Glutamatergic neuron (in vitro differentiated cells): ENCODE data around the gene ASB2. TPM values are rescaled to one million over a fixed set of nuclear protein-coding genes. Genes with fewer than 3 reads are reported as not detected.

Source experiments
- DNase-seq: peaks from one replicate; pipeline ENCODE4 v3.0.0; 2022
- H3K27ac Mint-ChIP-seq: one replicate; pipeline ENCODE4 v1.8.0; 2020; ENCODE audit warnings: mild to moderate bottlenecking, mixed read lengths, inconsistent platforms; ENCODE audit not compliant: unreplicated experiment
- H3K27me3 Mint-ChIP-seq: one replicate; pipeline ENCODE4 v1.8.0; 2020; ENCODE audit warnings: mild to moderate bottlenecking, moderate library complexity, mixed read lengths, inconsistent platforms; ENCODE audit not compliant: unreplicated experiment
- H3K36me3 Mint-ChIP-seq: one replicate; pipeline ENCODE4 v1.8.0; 2020; ENCODE audit warnings: mild to moderate bottlenecking, mixed read lengths, inconsistent platforms; ENCODE audit not compliant: unreplicated experiment
- H3K4me1 Mint-ChIP-seq: one replicate; pipeline ENCODE4 v1.8.0; 2020; ENCODE audit warnings: mild to moderate bottlenecking, low read depth, mixed read lengths, inconsistent platforms; ENCODE audit not compliant: unreplicated experiment
- H3K4me3 Mint-ChIP-seq: one replicate; pipeline ENCODE4 v1.8.0; 2020; ENCODE audit warnings: mild to moderate bottlenecking, mixed read lengths, inconsistent platforms; ENCODE audit not compliant: unreplicated experiment
- H3K9me3 Mint-ChIP-seq: one replicate; pipeline ENCODE4 v1.8.0; 2020; ENCODE audit warnings: mild to moderate bottlenecking, moderate library complexity, mixed read lengths, inconsistent platforms; ENCODE audit not compliant: unreplicated experiment
- total RNA-seq: library from RNA; stranded (reverse); fragmentation: NEBNext Ultra II Directional; extraction: Animal tissue kit (Norgen Biotek cat#: 25700); gene quantifications from one replicate; pipeline ENCODE4 v1.2.1, GENCODE V29; 2021; ENCODE audit not compliant: unreplicated experiment
- TF ChIP-seq, protein P1 (sequence below): fragments of 200-600 bp; sonication (generic); IDR thresholded peaks from one replicate; pipeline ENCODE4 v1.5.0; 2021; ENCODE audit not compliant: partially characterized antibody, unreplicated experiment

Gene ASB2
- total RNA-seq, 1 donor from 2014 or later, result 16.6 TPM

DNA sequence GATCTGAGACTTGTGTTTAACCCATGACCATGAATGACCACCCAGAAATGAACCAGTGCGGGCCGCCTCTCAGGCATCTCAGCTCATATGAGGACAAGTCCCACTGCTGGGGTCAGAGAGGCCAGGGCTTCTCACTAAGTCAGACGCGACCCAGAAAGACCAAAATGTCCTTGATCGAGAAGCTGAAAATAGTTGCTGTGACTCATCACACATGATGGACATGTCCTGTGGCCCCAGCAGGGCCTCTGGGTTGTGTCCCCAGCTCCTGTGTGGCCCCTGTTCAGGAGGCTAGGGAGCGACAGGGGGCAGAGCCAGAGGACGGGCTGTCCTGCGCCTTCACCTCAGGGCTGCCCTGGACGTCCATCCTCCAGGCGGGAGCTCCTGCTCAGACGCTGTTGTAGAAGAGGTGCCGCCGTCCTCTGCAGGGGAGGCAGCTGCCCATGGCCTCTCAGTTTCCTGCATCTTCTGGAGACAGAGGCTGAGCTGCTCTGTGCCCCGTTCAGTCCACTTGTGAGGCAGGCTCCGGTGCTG is 78.2 kb downstream of the ASB2 start:
- H3K4me3 Mint-ChIP-seq, result no peak overlapping the region
- H3K27ac Mint-ChIP-seq, result no peak overlapping the region
- H3K27me3 Mint-ChIP-seq, result peaks cover 4% of the 10 kb centered on the region
- H3K4me1 Mint-ChIP-seq, result peaks cover 24% of the 10 kb centered on the region
- peaks cover 7% of the 10 kb centered on the region for H3K9me3 Mint-ChIP-seq
- TF ChIP-seq, protein P1, sequence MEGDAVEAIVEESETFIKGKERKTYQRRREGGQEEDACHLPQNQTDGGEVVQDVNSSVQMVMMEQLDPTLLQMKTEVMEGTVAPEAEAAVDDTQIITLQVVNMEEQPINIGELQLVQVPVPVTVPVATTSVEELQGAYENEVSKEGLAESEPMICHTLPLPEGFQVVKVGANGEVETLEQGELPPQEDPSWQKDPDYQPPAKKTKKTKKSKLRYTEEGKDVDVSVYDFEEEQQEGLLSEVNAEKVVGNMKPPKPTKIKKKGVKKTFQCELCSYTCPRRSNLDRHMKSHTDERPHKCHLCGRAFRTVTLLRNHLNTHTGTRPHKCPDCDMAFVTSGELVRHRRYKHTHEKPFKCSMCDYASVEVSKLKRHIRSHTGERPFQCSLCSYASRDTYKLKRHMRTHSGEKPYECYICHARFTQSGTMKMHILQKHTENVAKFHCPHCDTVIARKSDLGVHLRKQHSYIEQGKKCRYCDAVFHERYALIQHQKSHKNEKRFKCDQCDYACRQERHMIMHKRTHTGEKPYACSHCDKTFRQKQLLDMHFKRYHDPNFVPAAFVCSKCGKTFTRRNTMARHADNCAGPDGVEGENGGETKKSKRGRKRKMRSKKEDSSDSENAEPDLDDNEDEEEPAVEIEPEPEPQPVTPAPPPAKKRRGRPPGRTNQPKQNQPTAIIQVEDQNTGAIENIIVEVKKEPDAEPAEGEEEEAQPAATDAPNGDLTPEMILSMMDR, result no peak
- no peaks in the 10 kb centered on the region for H3K36me3 Mint-ChIP-seq
- no peak for DNase-seq

DNA sequence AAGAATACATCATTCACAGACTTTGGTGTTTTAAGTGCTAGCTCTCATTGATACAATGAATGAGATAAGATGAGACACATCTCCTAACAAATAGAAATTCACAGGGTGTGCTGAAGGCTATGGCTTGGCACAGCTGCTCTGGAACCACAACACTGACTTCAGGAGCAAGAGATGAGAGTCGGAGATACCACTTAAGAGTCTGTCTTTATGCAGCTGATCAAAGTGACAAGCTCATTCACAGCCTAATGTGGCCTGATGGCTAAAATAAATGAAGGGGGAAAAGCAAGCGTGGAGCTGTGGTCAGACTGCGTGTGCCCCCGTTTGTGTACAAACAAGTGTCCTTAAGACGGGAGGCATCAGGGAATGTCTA is 78.9 kb downstream of the ASB2 start:
- Mint-ChIP-seq H3K36me3 (no peaks in the 10 kb centered on the region), H3K4me1 (peaks cover 28% of the 10 kb centered on the region), H3K27me3 (peaks cover 4% of the 10 kb centered on the region), H3K9me3 (peaks cover 7% of the 10 kb centered on the region), H3K4me3 (no peak overlapping the region), H3K27ac (peak overlapping the region; percentile 4)
- TF ChIP-seq, protein P1, result no peak
- DNase-seq, result no peak

DNA sequence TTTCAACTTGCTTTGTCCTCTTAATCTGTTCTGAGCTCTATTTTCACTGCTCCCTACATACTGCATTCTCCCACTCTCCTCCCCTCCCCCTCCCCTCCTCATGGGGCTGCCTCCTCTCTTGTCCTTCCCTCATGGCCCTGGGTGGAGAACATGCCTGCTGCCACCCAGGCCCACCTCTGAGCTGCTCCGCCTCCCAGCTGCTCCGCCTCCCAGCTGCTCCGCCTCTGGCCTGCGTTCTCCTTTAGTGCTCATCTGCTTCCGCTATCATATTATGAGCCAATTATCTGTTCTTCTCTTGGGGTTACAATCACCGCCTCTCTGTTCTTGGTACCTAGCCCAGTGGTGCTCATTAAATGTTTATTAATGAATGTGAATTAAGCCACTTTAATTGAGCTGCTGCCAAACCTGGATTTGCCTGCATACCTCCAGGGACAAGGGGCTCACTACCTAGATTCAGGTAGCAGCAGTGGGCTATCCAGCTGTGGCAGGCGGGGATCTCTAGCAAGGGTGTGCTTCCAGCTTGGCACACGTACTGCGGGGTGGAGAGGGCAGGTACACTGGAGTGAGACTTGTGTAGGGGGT is 81.3 kb downstream of the ASB2 start:
- DNase-seq, result peak; percentile 76
- TF ChIP-seq, protein P1, result no peak
- H3K4me3 Mint-ChIP-seq, result peak overlapping the region; percentile 40
- peaks cover 38% of the 10 kb centered on the region for H3K4me1 Mint-ChIP-seq
- no peaks in the 10 kb centered on the region for H3K36me3 Mint-ChIP-seq
- peaks cover 7% of the 10 kb centered on the region for H3K9me3 Mint-ChIP-seq
- H3K27ac Mint-ChIP-seq, result peak overlapping the region; percentile 84
- peaks cover 9% of the 10 kb centered on the region for H3K27me3 Mint-ChIP-seq

DNA sequence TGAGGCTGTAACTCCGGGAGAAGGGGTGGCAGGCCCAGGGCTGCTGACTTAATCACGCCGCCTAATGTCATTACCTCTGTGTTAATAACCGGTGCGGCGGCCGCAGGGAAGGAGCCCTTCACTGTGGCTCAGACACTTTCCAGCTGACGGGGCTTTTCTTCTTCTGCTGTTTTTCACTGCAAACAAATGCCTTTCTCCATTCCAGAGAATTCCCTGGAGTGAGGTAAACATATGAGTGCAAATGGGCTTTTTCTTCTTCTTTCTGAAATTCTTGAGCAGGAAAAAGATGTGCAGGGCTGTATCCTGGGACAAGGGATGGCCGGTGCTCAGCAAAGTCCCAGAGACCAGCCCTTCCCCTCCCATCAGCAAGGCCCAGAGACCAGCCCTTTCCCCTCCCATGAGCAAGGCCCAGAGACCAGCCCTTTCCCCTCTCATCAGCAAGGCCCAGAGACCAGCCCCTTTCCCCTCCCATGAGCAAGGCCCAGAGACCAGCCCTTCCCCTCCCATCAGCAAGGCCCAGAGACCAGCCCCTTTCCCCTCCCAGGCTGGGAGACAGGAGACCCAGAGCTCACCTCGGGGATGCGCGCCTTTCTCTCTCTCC is 82.6 kb downstream of the ASB2 start:
- peak overlapping the region; percentile 62 for H3K4me3 Mint-ChIP-seq
- peak overlapping the region; percentile 84 for H3K27ac Mint-ChIP-seq
- peaks cover 9% of the 10 kb centered on the region for H3K9me3 Mint-ChIP-seq
- H3K36me3 Mint-ChIP-seq, result no peaks in the 10 kb centered on the region
- no peak for DNase-seq
- TF ChIP-seq, protein P1, result no peak
- peaks cover 9% of the 10 kb centered on the region for H3K27me3 Mint-ChIP-seq
- peaks cover 38% of the 10 kb centered on the region for H3K4me1 Mint-ChIP-seq

DNA sequence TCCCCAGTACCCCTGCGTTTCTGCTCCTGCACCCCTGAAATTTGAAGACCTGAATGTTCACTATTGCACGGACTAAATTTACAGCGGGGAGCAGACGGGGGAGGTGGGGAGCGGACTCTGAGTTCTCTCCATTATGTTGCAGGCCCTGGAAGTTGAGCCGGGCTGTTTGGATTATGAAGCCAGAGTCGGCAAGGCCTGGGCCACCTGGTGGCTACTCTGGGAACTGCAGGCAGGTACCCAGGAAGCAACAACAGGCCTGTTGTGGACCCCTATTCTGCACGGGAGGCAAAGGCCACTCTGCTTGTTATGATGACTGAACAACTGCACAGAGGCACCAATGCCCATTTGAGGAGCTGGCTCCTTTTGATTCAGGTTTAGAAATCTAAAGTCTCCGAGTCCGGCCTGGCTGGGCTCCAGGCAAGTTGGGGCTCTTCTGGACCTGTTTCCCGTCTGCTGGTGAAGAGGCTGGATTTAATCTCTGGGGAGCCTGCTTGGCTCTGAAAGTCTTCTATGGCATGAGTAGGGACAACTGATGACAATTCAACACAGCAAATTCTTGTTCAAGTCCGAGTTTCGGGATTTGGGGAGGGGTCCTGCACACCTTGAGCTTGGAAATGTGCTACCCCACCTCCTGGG is 83.3 kb downstream of the ASB2 start:
- Mint-ChIP-seq H3K9me3 (peaks cover 9% of the 10 kb centered on the region), H3K4me1 (peaks cover 38% of the 10 kb centered on the region), H3K27ac (peak overlapping the region; percentile 67), H3K4me3 (peak overlapping the region; percentile 35), H3K27me3 (peaks cover 9% of the 10 kb centered on the region), H3K36me3 (no peaks in the 10 kb centered on the region)
- TF ChIP-seq, protein P1, result peak; percentile 100
- DNase-seq, result peak; percentile 93
